ENCODE data around the gene KIRREL3.

The KIRREL3 gene

DNA sequence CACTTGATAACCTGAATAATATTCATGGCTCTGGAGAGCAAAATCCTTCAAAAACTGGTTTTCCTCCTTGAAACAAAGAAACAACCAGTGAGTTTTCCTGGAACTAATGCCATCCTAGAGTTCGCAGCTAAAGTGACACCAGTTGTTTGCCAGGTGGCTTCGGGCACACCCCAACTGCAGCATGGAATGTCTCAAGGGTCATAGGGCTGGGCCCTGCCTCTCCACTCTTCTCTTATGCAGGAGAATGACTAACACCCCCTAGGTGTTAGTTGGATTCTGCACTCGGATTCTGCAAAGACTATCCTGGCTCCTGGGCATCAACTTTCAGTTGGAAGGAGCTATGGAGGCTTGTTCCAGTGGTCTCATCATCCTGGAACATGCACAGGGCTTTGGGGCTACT lies 98.8 kb downstream of the KIRREL3 start:
- DNase-seq, result no peak

DNA sequence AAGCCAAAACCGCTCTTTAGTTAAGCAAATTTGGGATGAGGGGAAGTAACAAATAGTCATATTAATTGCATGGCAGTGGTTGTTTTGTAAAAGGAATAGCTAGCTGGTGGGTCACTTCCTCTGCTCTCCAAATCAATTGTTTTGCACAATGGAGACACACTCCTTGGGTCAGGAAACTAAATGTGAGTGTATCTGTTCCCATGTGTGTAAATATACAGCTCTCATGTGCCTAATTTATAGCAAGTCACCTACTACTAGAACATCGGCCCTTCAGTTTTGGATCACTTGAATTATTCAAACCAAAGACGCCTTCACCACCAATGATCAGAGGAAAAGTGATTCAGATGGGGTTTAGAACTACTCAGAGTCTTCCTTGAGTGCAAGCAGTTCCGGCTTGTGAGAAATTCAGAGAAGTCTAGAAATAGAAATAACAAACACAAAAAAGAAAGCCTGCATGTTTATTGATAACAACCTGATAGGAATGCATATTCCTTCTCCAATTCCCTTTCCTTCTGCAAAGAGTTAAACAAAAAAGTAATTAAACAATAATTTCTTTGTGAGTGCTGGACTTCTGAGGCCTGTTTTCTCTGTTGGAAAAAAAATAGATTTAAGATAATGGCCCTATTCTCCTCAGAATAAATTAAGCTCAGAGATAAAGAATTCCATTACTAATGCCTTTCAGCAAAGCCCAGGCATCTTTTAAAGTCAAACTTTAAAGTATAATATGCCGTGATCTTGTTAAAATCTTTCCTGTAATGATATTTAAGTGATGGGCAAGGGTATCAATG lies 100.4 kb downstream of the KIRREL3 start:
- DNase-seq, result no peak

DNA sequence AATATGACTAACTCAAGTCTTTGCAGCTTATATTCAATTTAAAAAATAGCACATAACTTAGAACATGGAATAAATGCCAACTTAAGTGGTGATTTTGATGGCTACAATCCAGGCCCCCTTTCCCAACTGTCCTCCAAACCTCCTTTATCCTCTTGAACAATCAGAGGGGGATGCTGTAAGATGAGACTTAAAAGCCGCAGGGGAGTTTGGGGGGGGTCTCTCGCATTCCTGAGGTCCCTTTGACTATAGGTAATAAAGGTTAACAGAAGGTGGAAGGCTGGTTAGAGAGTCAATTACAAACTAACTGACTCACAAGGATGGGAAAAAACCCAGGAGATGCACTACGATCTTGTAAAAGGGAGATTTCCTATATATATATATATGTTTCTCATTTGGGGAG lies 101.8 kb downstream of the KIRREL3 start:
- DNase-seq, result no peak

DNA sequence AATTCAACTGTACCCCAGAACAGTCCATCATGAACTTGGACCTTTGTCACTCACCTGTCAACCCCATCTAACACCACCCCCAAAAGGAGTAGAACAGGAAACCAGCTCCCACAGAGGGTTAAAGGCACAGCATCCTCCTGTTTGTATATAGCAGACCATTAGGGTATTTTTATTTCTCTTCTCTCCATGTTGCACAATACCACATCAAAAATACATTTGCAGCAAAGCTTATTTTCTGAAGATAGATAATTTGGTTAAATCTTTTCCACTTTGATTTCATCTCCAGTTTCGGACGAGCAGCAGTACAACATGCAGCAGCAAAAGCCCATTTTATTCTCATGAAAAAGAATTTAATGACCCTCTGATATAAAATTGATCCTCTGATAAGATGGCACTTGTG lies 103.1 kb downstream of the KIRREL3 start:
- DNase-seq, result no peak

DNA sequence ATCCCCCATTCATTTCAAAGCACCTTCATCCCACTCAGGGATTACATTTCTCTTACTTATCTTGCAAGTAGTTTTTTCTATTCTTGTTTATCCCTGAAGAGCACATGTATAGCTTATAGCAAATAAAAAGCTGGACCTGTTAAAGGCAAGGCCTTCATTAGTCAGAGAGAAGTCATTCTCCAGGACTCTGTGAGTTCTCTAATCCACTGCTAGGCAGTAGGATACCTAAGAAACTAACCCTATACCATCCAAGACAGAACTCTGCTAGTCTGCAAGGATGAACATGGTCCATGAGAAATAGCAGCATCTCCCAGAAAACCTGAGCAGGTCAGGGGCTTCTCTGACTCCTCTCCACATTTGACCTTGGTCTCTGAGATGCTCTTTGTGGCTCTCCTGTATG lies 104.5 kb downstream of the KIRREL3 start:
- no peak for DNase-seq

DNA sequence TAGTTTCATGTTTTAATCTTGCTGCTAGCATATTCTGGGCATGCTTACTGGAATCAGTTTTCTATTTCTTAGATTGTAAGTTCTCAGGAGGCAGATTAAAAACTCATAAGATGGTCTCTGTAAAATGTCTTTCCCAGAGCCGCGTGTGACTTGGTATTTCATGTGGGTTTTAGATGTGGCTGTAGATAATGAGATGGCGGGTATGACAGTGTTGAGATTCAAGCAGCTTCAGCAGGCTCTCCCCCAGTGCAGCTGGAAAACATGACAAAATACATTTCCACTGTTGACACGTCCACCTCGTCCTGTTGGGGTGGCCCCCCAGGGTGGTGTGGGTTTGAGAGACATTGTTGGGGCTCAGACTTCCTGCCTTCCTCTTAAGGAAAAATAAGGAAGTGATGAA lies 106.8 kb downstream of the KIRREL3 start:
- DNase-seq, result no peak

DNA sequence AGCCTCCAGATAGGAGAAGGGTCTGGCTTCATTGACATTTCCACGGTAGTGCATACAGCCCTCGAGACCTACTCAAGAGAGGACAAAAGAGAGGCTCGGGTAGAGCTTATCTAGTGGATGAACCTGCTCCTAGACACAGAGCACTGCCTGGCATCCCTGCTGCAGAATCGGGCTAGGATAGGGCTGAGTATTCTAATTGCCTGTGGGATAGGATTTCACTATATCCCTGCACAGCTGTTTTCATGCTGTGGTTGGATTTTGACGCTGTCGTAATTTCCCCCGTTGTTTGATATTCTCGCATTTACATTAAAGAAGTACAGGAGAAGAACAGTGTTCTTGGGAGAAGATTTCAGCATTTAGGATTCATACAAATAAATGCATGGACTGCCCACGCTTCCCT lies 107.8 kb downstream of the KIRREL3 start:
- no peak for DNase-seq

DNA sequence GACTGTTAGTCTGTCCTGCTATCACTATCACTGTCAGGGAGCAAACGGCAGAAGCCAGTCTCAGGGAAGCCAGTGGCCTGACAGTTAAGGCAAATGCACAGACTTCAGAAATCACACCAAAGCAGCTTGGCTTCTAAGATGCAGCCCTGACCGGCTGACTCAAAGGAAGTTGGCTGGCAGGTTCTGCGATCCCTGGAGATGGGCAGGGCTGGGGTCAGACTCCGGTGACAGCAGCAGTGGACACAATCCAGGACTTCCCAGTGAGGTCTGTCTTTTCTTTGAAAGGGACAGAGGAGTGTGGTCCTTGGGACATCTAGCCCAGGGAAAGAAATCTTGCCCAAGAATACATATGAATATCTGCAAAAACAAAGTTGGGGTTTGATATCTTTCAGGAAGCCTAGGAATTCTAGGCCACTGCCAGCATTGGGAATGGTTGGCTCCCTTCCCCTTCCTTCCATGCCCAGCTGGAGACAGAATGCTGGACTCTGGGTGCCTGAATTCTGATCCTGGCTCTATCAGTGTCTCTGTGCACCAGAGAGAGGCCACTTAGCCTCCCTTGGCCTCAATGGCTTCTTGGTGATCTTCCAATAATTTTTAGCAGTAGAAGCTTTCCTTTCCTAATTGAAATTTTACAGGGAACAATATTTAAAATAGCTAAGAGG lies 108.9 kb downstream of the KIRREL3 start:
- DNase-seq, result no peak

DNA sequence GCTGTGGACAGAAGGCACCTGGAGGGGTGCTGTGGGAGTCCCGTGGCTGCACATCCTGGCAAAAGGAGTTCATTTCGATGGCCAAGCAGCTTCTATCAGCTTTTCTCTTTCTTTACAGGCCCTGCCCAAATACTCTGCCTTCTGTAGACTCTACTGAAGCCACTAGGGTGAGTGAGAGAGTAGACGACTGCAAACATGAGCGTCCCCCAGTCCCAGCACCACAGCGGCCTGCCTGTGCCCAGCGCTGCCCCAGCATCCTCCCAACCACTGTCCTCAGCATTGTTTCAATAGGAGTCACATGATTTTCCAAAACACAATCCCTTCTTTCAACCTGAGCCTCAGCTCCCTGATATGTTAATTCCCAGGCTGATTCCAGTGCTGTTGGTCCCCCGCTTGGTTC lies 110.0 kb downstream of the KIRREL3 start:
- DNase-seq, result no peak

DNA sequence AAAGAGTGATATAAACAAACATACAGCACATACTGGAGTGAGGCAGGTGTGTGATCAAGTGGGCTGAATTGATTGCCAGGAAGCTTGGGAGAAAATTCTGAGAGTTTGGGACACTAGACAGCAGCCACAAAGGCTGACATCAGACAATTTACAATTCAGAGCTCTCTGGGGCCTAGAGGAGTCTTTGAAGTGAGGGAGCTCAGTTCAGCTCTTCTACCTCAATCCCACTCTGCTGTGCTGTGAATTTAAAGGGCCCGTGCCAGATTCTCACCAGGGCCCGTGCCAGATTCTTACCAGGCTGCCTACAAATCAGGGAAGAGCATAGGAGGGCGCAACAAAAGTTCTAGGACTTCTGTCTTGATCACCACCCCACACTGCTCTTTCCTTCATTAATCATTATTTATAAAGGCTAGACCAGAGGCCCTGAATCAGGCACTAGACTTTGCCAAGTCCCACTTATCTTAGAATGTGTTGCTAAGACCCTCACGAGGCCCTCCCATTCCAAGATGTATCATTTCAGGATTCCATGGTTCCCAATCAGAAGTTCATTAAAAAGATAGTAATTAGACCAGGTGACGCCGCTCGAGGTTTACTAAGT lies 112.4 kb downstream of the KIRREL3 start:
- DNase-seq, result no peak

DNA sequence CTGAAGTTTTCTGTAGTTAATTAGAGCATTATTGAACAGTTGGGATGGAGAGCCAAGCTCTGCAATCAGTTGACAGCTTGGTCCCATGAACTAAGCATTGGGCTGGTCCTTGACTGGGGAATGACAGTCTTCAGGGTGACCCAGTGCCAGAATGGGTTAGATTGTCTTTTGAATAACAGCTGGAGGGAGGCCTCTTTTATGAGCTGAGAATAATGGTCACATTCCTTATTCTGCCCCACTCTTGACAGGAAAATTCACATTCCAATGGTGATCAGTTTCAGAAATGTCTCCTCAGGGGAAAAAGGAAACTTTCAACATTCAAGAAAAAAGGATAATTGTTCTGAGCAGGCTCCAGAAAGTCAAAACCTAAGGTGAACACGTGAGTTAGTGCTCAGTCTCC lies 113.9 kb downstream of the KIRREL3 start:
- DNase-seq, result no peak

DNA sequence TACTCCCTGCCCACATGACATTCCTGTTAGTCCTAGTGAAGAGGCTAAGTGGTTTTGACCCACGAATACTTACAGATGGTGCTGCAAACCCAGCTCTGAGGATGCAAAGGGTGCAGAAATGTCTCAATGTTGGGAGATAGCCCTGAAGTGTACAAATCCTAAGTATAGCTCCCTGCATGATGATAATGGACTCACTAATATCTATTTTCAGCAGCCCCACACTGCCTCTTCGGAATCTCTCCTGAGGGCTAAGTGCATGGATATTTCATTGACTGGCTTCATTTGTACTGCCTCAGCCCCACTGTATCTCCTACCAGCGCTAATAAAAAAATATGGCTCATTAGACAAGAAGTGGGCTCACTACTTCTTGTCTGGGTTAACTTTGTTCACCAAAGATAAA lies 114.5 kb downstream of the KIRREL3 start:
- DNase-seq, result no peak

DNA sequence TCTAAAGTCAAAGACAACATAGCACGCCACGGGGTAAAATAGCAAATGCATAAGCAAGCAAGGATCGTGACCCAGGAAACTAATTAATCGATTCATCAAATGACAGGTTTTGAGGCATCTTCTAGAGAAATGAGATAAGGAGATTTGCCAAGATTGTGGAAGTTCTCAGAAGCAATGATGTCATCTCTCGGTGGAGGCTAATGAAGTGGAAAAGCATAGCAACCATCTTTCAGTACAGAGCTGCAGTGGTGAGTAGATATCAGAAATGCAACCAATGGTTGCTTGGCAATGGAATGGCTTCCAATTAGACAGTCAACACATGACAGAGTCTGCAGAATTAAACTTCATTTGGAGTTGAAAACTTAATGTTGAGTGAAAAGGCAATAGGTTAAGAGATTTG lies 116.0 kb downstream of the KIRREL3 start:
- DNase-seq, result no peak

DNA sequence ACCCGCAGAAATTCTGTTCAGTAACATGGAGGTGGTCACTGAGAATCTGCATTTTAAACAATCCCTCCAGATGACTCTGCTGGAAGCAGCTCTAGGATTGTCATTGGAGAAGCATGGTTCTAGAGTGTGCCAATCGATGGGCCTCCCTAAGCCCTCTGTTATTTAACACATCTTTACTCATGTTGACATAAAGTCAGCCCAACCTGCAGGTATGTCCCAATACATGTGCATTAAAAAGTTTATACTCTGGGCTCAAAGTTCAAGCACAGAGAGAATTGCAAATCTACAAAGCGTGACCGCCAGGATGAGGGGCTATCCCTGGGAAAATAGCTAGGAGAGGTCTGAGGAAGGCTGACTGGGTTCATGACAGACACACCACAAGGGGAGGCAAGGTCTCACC lies 116.4 kb downstream of the KIRREL3 start:
- no peak for DNase-seq

DNA sequence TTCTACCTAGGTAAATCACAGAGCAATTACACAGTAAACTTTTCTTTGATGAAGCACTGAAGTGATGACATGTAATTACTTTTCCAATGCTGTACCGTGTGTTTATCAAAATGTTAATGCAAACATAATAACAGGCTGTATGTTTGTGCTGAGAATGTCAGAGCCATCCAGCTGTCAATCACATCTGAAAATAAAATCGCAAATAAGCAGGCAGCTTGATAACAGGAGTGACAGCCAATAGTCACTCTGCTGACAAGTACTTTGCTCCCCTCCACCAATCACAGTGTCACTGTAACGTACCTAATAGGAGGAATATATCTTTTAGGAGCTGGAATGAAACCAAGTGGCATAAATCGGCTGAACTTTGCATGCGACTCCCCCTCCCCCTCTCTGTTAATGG lies 119.7 kb downstream of the KIRREL3 start:
- no peak for DNase-seq

DNA sequence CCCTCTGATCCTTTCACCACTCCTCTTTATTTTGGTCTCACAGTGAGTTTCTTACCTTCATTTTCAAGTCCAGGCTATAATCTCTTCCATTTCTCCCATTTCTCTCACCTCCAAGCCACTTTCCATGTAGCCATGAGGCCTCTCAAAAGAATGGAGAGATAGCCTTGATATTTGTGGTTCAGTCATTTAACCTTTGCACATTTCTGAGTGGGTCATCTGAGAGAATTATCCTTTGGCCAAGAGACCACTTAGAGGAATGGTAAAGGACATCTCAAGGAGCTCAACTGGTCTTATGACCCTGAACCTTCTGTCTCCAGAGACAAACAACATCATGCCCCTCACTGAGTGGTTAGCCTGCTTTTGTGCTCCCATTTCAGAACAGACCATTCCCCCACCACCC lies 121.1 kb downstream of the KIRREL3 start:
- no peak for DNase-seq

DNA sequence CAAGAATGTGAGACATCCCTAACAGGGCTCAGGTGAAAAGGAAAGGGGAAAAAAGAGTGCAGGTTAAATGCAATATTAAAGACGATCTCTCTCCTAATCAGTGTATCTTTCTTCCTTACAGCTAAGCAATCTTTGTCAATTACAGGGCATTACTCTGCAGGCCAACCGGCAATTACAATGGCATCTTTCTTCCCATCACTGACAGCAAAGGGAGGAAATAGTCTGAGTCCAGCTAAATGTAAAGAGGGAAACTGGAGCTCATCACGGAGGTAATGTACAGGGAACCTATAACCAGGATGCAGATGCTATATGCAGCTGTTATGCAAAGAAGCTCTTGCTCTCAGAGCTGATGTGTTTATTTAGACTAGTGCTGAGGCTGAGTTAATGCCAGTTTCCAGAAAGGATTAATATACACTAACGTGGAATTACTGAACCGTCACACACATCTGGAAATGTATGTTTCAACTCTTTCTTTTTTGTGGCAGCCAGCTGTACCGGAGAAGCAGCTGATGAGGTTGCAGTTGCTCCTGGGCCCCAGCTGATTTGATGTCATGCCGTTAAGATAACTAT lies 121.6 kb downstream of the KIRREL3 start:
- no peak for DNase-seq

DNA sequence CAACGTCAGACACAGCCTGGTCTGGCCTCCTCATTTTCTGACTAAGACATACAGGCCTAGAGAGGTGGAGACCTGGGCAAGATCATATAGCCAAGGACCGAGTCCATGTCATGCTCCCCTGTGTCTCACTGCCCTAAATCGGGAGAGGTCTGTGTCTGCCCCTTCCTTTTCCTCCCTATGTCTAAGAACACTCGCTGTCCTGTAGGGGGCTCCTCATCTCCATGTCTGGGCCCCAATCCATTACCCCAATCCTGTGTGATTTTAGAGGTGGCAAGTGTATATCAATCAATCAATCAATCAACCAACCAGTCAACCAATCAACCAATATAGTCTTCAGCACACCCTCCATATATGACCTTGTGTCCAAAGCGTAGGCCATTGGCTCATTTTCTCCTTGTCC lies 125.7 kb downstream of the KIRREL3 start:
- no peak for DNase-seq

DNA sequence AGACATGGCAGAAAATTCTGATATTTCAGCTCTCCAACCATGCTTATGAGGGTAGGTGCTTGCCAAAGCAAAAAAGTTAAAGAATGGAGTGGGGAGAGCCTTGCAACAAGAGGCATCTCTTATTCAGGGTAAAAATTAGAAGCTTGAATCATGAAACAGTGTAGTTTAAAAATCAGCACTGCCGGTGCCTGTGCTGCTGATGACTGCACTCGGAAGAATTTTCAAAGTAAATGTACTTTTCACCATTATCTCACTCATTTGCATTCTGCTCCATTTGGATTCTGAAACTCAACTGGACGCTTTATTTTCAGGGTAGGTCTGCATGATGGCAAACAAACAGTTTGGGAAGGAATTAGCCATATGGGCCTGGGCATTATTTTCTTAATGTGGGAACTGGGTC lies 126.3 kb downstream of the KIRREL3 start:
- no peak for DNase-seq

DNA sequence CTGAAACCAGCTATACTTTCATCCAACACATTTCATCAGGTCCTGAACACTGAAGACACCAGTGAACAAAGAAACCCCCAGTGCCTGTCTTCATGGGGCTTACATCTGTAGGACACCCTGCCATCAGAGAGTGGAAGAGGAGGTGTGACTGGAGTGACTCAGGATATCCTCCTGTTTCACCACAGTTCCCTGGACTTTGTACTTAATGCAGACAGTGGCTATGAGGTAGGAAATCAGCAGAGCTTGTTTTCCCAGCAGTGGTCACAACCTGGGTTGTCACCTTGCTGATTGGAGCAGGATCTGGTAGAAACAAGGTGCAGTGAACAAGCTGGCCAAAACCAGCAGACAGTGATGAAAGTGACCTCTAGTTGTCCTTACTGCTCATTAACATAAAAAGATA lies 128.8 kb downstream of the KIRREL3 start:
- DNase-seq, result no peak

DNA sequence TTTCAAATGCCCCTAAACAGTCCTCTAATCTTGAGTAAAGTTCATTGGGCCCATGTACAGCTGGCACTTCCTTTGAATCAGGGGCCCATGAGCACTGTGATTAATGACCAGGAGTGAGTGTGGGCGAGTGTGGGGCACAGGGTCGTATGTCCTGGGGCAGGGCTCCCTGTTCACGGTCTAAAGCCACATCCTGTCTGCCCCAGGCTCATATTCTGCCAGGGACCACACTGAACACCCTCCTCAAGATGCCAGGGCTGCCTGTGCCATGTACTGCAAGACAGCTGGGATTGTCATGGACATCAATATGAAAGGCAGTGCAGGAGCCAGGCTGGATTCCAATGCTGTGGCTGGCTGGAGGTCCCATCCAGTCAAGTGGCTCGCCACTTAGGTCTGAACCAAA lies 130.5 kb downstream of the KIRREL3 start:
- no peak for DNase-seq

DNA sequence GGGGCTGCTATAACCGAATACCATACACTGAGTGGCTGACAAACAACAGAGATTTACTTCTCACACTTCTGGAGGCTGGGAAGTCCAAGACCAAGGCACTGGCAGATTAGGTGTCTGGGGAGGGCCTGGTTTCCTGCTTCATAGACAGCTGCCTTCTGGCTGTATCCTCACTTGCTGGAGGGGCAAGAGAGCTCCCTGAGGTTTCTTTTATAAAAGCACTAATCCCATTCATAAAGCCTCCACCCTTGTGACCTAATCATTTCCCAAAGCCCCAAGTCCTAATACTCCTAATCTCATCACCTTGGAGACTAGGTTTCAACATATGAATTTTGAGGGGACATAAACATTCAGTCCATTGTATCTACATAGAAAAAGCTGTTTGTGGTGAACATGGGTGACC lies 131.8 kb downstream of the KIRREL3 start:
- DNase-seq, result no peak

DNA sequence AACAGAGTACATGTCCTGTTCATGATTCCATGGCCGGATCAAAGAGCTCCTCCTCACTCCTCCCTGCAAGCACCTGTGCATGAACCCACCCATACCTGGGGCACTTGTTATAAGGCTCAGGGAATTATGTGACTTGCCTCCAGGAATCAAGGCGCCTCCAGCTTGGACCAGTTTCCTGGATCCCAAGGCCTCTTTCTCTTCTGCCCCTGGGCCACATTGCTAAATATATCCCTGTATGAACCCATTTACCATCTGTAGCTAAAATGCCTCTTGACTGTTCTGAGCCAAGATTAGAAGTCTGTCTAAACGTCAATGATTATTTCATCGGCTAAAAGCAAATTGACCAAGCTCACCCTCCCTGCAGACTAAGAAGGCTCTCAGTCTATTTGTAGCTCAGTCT lies 135.6 kb downstream of the KIRREL3 start:
- no peak for DNase-seq

All from activated T-cell treated with anti-CD3 and anti-CD28 coated beads for 4 hours (primary cell).